ENCODE measurements around the gene MMS19. TPM values are rescaled to one million over a fixed set of nuclear protein-coding genes. Genes with fewer than 3 reads are reported as not detected.

MMS19 gene
- total RNA-seq, 1 donor from 2014 or later, result 88.1 TPM

DNA sequence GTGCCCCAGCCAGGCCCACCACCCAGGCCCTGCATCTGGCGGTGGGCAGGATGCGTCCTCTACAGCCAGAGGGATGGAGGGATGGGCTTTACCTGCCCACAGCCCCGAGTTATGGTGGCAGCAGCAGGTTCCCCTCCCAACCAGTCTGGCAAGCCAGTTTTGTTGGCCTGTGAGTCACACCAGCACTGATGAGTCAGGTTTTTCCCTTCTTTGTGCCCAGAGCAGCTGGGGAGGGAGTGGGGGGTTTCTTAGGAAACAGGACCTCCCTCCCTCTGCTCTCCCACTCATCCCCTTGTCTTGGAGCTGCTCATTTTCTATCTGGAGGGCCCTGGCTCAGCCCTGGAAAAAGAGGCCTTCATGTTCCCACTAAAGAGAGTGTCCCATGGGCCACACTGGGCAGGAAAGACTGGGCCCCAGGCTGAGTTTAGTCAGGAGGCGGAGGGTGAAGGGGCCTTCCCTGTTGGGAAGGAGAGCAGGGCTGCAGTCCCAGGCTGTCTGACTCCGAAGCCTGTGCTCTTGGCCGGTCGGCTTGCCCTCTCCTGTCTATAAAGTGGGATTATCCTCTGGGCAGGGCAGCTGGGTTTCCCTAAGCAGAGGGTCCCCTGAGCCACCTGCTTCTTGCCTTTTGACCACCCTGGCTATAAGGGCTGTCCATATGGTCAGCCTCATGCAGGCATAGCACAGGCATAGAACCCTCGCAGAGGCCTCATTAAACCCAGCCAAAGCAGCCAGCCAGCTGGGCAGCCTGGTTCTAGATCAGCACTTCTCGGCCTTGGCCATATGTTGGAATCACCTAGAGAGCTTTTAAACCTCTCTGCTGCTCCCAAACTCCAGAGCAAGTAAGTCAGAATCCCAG lies 44.2 kb upstream of the MMS19 start:
- no peak for TF ChIP-seq CTCF (IDR thresholded peaks at IDR 0.05; ENCODE audit: unreplicated experiment)
- H3K4me1 Mint-ChIP-seq, result peaks cover 45% of the 10 kb centered on the region
- no peaks in the 10 kb centered on the region for H3K36me3 Mint-ChIP-seq
- no peaks in the 10 kb centered on the region for H3K9me3 Mint-ChIP-seq
- H3K4me3 Mint-ChIP-seq, result no peak overlapping the region
- no peaks in the 10 kb centered on the region for H3K27me3 Mint-ChIP-seq (ENCODE audit: low read depth)
- peak overlapping the region; percentile 96 for H3K27ac Mint-ChIP-seq
- no peak for DNase-seq (ENCODE audit: low spot score in 2 of 2, unreplicated experiment in 2 of 2)

- Mint-ChIP-seq H3K27me3 (ENCODE audit: low read depth) (no peaks in the 10 kb centered on the region), H3K4me3 (no peak overlapping the region), H3K27ac (peak overlapping the region; percentile 44), H3K36me3 (no peaks in the 10 kb centered on the region), H3K4me1 (peaks cover 43% of the 10 kb centered on the region), H3K9me3 (no peaks in the 10 kb centered on the region)
- no peak for TF ChIP-seq CTCF (IDR thresholded peaks at IDR 0.05; ENCODE audit: unreplicated experiment)
- DNase-seq (ENCODE audit: low spot score in 2 of 2, unreplicated experiment in 2 of 2), result no peak
Measured at GRCh38 chr10:97540669-97541500, 42.7 kb upstream of the MMS19 start.

DNA sequence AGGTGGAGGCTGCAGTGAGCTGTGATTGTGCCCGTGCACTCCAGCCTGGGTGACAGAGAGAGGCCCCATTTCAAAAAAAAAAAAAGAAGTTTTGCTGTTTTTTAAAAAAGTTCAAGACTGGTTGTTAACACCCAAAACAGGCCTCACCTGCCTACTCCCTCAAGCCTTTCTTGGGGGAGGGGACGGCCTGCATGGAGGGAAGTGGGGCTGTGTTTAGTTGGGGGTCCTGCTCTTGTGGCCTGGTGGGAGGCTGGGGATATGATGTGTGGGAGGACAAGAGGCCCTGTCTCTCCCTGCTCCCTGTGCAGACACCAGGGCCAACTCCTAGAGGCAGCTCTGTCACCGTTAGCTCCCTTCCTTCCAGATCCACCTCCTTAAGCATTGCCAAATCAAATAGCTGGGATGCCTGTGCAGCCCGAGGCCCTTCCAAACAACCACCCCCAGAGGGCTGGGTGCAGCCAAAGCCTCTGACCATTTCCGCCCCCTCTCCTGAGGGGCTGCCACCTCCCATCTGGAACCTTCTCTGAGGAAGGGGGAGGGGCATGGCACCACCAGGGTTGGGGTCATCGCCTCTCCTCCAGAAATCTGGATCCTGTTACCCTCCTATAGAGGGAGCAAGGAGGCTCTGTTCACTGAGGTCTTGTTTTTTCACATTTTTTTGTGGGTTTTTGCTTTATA lies 41.4 kb upstream of the MMS19 start:
- Mint-ChIP-seq H3K4me3 (no peak overlapping the region), H3K4me1 (peaks cover 43% of the 10 kb centered on the region), H3K27ac (peak overlapping the region; percentile 95), H3K36me3 (no peaks in the 10 kb centered on the region), H3K9me3 (no peaks in the 10 kb centered on the region), H3K27me3 (ENCODE audit: low read depth) (no peaks in the 10 kb centered on the region)
- peak in 1 of 2 experiments; percentile 49 for DNase-seq (ENCODE audit: low spot score in 2 of 2, unreplicated experiment in 2 of 2)
- TF ChIP-seq CTCF (IDR thresholded peaks at IDR 0.05; ENCODE audit: unreplicated experiment), result no peak

GRCh38 chr10:97538839-97539238 lies 40.6 kb upstream of the MMS19 start:
- peaks cover 43% of the 10 kb centered on the region for H3K4me1 Mint-ChIP-seq
- H3K4me3 Mint-ChIP-seq, result no peak overlapping the region
- no peaks in the 10 kb centered on the region for H3K9me3 Mint-ChIP-seq
- H3K27me3 Mint-ChIP-seq (ENCODE audit: low read depth), result no peaks in the 10 kb centered on the region
- peak overlapping the region; percentile 80 for H3K27ac Mint-ChIP-seq
- no peaks in the 10 kb centered on the region for H3K36me3 Mint-ChIP-seq
- no peak for DNase-seq (ENCODE audit: low spot score in 2 of 2, unreplicated experiment in 2 of 2)
- no peak for TF ChIP-seq CTCF (IDR thresholded peaks at IDR 0.05; ENCODE audit: unreplicated experiment)

DNA sequence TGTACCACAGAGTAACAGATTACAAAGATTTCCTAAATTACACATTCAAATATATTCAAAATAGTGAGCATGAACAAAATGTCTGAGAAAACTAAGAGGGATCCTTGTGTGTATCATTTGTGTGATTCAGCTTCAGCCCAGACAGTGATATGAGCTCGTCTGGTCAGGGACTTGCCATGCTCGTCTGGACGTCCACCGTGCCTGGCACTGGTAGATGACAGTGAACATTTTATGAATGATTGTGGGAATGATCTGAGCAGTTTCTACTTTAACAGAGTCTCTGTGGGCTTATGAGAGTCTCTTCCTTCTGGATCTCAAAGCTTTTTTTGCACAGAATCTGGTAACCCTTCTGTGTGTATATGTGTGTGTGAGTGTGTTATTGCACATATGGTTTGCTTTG lies 40.2 kb upstream of the MMS19 start:
- peaks cover 39% of the 10 kb centered on the region for H3K4me1 Mint-ChIP-seq
- H3K27ac Mint-ChIP-seq, result peak overlapping the region; percentile 80
- H3K4me3 Mint-ChIP-seq, result no peak overlapping the region
- H3K36me3 Mint-ChIP-seq, result no peaks in the 10 kb centered on the region
- no peak for DNase-seq (ENCODE audit: low spot score in 2 of 2, unreplicated experiment in 2 of 2)
- H3K27me3 Mint-ChIP-seq (ENCODE audit: low read depth), result no peaks in the 10 kb centered on the region
- H3K9me3 Mint-ChIP-seq, result no peaks in the 10 kb centered on the region
- no peak for TF ChIP-seq CTCF (IDR thresholded peaks at IDR 0.05; ENCODE audit: unreplicated experiment)

All from mesothelial cell of epicardium (in vitro differentiated cells).